ENCODE results near the gene FBXO3.

Gene FBXO3

DNA sequence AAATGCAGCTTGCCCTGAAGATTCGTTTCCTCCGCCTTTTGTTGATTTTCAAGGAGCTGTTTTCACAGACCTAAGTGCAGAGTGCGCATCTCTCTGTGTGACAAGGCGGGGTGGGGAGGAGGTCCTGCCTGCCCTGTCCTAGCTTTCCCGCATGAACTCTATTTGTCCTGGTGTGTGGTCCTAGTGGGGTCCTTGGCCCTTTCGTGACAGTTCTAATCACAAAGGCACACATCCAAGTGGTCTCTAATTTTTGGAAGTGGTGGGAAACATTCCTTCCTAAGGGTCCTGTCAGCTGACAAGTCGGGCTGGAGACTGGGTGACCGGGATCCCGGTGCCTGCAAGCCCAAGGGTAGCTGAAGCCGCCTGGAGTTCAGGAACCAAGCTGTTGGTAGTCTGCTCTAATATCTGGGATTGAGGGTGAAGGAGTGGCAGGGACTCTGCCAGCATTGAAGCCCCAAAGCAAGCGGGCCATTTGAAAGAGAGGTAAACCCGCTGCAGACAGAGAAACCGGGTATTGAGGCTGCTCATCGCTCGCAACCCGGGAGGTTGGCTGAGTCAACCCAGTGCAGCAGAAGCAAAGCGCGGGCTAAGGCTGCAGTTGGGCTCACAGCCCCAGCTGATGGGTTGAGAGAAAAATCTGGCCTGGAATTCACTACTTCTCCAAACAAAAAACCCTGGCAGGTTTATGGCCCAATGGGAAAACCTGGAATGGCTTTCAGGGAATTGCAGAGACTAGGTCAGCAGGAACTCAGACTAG lies 28.1 kb upstream of the FBXO3 start:
- TF ChIP-seq SIN3A (IDR thresholded peaks at IDR 0.05; ENCODE audit: borderline replicate concordance, insufficient read depth, low read length) (peak; percentile 58; the same call in 1 of the 2 replicates), FOXP2 (optimal IDR thresholded peaks at IDR 0.05; ENCODE audit: borderline replicate concordance, extremely low read depth, extremely low read length, insufficient read depth) (peak; percentile 56), TAF1 (IDR thresholded peaks at IDR 0.05; ENCODE audit: borderline replicate concordance, insufficient read depth, low read length) (no peak), POLR2AphosphoS5 (IDR thresholded peaks at IDR 0.05; ENCODE audit: low read depth, low read length) (peak; percentile 56; the same call in 1 of the 2 replicates), REST (IDR thresholded peaks at IDR 0.05; ENCODE audit: insufficient read depth in 1 of 2, low read depth in 2 of 2, low read length in 2 of 2) (0 out of 4 replicates have a peak, but pooled peaks of 1 of the 2 experiments have one; percentile 8)

DNA sequence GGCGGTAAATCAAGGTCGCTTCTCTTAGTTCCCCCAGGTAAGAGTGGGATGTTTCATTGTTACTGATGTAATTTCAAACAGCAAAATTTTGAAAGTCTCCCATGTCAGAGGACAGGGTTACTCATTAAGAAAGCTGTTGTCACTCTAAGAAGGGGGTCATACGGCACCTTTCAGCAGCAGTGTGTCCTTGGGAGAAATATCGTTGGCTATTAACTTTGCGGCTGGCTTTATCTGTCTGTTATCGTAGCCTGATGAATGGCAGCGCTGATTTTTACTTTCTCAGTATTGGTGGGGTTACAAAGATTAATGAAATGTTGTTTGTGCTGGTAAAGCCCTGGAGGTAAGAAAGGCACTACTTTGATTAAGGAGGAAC lies 27.5 kb upstream of the FBXO3 start:
- TF ChIP-seq POLR2AphosphoS5 (IDR thresholded peaks at IDR 0.05; ENCODE audit: low read depth, low read length): no peak
- no peak for TF ChIP-seq FOXP2 (optimal IDR thresholded peaks at IDR 0.05; ENCODE audit: borderline replicate concordance, extremely low read depth, extremely low read length, insufficient read depth)
- no peak for TF ChIP-seq TAF1 (IDR thresholded peaks at IDR 0.05; ENCODE audit: borderline replicate concordance, insufficient read depth, low read length)
- no peak for TF ChIP-seq REST (IDR thresholded peaks at IDR 0.05; ENCODE audit: insufficient read depth in 1 of 2, low read depth in 2 of 2, low read length in 2 of 2)
- TF ChIP-seq SIN3A (IDR thresholded peaks at IDR 0.05; ENCODE audit: borderline replicate concordance, insufficient read depth, low read length): no peak

DNA sequence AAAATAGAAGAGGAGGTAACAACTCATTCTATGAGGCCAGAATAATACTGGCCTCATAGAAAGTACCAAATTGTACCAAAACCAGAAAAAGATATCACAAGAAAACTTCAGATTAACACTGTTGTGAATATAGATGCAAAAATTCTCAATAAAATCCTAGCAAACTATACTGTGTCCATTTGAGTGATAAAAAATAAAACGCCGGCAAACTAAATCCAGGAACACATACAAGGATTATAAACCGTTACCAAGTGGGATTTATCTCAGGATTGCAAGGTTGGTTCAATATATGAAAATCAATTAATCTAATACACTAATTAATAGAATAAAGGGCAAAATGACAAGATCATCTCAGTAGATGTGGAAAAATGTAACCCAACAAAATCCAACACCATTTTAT lies 23.6 kb upstream of the FBXO3 start:
- TF ChIP-seq TAF1 (IDR thresholded peaks at IDR 0.05; ENCODE audit: borderline replicate concordance, insufficient read depth, low read length) (no peak), REST (IDR thresholded peaks at IDR 0.05; ENCODE audit: insufficient read depth in 1 of 2, low read depth in 2 of 2, low read length in 2 of 2) (no peak), POLR2AphosphoS5 (IDR thresholded peaks at IDR 0.05; ENCODE audit: low read depth, low read length) (no peak), FOXP2 (optimal IDR thresholded peaks at IDR 0.05; ENCODE audit: borderline replicate concordance, extremely low read depth, extremely low read length, insufficient read depth) (no peak), SIN3A (IDR thresholded peaks at IDR 0.05; ENCODE audit: borderline replicate concordance, insufficient read depth, low read length) (no peak)

- TF ChIP-seq FOXP2 (optimal IDR thresholded peaks at IDR 0.05; ENCODE audit: borderline replicate concordance, extremely low read depth, extremely low read length, insufficient read depth) (no peak), REST (IDR thresholded peaks at IDR 0.05; ENCODE audit: insufficient read depth in 1 of 2, low read depth in 2 of 2, low read length in 2 of 2) (no peak)
Observed at GRCh38 chr11:33790040-33790439, 15.7 kb upstream of the FBXO3 start.
